NCI-H2107 treated with DMSO at 0.1 percent for 48 hours (cell line): Measurements from ENCODE around the gene IGFALS.
A peak's percentile ranks its signal among the peaks of the same experiment; 100 is the strongest.

Source experiments
- DNase-seq: peaks from one replicate; lab custom pipeline; 2025; ENCODE audit not compliant: unreplicated experiment; lab: John Stamatoyannopoulos, UW

IGFALS gene

GRCh38 chr16:1790611-1791255, 2.8 kb downstream of the IGFALS start:
- no peak for DNase-seq

GRCh38 chr16:1790261-1790610, 3.3 kb downstream of the IGFALS start:
- no peak for DNase-seq

GRCh38 chr16:1789643-1790045, 3.9 kb downstream of the IGFALS start:
- no peak for DNase-seq

DNA sequence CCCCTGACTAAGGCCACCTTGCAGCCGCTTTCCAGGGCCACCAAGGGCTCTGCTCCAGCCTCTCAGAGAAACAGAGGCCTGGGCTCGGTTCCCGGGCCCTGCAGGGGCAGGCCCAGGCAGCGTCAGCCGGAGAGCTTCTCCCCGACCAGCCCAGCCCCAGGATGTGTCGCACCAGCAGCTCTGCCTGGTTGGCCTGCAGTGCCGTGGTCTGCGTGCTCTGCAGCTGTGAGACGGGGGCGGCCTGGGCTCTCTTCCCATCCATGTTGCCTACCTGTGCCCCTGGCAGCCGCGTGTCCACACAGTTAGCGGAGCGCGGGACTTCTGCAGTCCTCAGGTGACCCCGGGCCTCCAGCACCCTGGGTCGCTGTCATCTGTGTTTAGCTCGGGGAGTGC, 4.8 kb downstream of the IGFALS start:
- no peak for DNase-seq

DNA sequence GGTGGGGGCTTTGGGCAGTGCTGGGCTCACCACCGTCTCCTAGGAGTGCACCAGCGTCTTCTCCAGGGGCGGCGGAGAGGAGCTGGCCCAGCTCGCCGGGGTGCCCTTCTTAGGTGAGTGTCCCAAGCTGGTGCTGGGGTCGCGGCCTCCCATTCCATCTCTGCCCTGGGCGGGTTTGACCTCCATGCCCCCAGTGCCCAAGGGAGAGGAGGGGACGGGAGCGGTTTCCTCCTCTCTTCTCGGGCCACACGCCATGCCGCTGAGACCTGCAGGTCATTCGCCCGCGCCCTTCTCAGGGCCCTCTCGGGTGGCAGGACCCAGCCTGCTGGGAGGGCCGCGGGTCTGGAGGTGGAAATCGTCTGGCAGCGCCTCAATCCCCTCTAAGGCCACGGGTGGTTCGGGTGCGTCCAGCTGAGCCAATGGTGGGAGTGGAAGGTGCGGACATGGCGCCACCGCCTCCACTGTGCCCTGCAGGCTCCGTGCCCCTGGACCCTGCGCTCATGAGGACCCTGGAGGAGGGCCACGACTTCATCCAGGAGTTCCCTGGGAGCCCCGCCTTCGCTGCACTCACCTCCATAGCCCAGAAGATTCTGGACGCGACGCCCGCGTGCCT, 5.3 kb downstream of the IGFALS start:
- DNase-seq: no peak

DNA sequence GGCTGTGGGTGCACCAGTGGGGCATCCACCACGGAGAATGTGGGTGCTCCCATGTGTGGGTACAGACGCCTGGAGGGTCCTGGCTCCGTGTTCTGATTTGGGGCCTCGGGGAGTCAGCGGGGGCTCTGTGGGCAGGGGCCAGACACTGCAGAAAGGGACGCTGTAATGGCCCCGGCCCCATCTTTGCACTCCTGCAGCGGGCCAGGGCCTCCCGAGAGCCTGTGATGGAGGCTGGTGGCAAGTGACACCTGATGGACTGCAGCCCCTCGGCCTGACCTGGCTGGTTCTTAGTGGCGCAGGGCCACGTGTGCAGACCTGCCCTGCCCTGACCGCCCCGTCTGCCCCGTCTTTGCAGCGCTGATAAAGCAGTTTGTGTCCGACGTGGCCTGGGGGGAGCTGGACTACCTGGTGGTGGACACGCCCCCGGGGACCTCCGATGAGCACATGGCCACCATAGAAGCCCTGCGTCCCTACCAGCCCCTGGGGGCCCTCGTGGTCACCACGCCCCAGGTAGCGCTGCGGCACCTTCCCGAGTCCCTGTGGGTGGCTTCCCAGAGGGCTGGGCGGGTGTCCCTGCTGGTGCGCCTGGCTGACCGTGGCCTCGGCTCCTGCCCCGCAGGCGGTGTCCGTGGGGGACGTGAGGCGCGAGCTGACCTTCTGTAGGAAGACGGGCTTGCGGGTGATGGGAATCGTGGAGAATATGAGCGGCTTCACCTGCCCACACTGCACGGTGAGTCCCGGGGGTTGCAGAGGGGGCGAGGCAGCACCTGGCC, 6.0 kb downstream of the IGFALS start:
- DNase-seq: no peak

- DNase-seq: no peak
Measured at GRCh38 chr16:1787056-1787321, 6.5 kb downstream of the IGFALS start.

- DNase-seq: no peak
Measured at GRCh38 chr16:1786242-1787055, 7.1 kb downstream of the IGFALS start.

GRCh38 chr16:1785846-1786170, 7.7 kb downstream of the IGFALS start:
- DNase-seq: no peak

DNA sequence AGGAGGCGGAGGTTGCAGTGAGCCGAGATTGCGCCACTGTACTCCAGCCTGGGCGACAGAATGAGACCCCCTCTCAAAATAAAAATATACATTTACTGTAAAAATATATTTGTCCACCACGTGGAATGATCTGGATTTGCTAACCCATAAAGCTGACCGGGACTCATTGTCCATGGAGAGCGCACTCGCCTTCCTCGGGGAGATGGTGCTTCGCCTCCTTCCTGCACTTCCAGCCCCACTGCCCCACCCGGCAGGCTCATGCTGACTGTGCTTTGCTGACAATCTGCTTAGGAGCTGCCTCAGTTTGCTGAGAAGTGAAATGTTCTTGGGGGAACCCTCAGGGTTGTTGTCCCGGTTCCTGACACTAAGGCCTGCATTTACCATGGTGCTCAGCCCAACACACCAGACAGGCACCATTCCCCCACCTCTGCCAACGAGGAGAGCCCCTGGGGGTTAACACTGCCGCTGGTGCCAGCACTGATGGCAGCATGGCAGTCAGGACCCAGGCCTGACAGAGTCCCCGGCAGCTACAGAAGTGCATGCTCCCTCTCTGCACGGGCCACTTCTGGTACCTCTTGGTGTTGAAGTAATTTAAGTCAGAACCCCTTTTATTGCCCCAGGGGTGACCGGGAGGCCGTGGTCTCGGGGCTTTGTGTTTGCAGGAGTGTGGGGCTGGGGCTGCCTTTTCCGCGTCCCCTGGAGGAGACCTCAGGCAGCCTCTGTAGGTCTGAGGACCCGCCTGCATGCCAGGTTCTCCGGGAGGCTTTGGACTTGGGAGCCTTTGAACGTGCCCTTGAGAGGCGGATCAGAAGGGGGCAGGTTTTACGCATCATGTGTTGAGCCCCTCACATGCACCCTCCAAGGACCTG, 8.3 kb downstream of the IGFALS start:
- no peak for DNase-seq

DNA sequence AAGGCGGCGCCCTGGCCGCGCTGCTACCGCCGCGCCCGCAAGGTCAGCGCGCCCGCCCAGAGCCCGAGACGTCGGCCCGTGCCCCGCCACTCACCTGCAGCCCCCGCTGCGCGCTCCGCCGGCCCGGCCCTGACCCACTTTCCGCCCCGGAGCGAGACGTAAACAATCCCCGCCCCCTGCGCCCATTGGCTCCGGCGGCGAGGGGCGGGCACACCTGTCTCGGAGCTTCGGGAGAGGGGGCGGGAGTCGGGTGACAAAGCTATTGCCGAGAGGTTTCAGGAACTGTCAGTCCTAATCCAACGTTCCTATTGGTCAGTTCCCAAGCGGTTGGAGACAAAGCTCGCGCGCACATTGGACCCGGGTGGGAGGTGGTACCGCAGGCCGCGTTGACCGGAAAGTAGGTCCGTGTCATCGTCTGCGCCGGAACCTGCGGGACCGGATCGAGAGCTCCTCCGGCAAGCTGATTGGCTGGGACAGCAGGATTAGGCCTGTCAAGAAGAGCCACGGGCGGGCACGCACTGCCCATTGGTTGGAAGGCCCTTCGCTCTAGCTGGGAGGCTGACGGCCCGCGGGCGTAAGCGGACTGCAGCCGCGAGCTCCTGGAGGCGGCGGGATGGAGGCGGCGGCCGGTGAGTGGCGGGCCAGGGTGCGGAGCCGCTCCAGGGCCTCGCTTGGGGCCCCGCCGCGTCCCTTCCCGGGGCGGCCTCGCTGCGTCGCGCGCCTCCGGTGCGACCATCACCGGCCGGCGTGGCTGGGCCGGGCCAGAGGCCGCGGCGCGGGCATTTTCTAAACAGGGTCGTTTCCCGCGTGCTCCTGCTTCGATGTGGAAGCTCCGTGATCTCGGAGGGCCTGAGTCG, 10.9 kb downstream of the IGFALS start, which contains the start of the genes NUBP2 and SPSB3:
Gene NUBP2 (plus strand): TSS at position 553 of the 857 bp plus-strand sequence. CDS start 61 bp downstream, at position 614.
Gene SPSB3 (minus strand): TSS at position 164 of the 857 bp plus-strand sequence. CDS start 1,088 bp downstream, outside the sequence.
- peak; percentile 99 for DNase-seq

DNA sequence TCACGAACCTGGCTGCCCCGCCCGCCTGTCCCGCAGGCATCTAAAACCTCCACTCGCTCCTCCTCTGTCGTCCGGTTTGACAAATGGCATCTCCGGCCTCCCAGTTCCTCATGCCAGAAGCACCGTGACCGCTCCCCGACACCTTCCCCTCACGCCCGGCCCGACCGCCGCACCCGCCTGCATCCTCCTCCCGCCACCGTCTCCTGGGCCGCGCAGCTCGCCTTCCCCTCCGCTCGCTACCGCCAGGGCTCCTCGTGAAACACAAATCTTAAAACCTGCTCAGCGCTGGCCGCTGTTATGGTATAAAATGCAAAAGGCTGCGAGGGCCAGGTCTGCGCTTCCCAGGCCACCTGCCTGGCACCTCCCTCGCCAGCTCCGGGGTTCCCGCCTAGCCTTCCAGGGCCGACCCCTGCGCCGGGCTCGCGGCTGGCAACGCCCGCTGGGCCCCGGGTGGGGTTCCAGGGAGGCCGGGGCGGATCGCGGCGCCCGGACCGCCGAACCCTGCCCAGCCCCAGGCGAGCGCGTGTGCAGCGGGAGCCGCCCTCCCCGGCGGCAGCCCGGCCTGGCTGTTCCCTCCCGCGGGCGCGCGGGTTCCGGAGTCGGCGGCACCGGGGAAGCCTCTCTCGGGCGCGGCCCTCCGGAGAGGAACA, 11.6 kb downstream of the IGFALS start:
- no peak for DNase-seq

- no peak for DNase-seq
Measured at GRCh38 chr16:1781254-1781653, 12.3 kb downstream of the IGFALS start.

GRCh38 chr16:1780677-1781072, 12.8 kb downstream of the IGFALS start:
- DNase-seq: no peak

GRCh38 chr16:1779741-1780676, 13.5 kb downstream of the IGFALS start:
- DNase-seq: no peak

GRCh38 chr16:1779234-1779701, 14.2 kb downstream of the IGFALS start:
- DNase-seq: no peak

DNA sequence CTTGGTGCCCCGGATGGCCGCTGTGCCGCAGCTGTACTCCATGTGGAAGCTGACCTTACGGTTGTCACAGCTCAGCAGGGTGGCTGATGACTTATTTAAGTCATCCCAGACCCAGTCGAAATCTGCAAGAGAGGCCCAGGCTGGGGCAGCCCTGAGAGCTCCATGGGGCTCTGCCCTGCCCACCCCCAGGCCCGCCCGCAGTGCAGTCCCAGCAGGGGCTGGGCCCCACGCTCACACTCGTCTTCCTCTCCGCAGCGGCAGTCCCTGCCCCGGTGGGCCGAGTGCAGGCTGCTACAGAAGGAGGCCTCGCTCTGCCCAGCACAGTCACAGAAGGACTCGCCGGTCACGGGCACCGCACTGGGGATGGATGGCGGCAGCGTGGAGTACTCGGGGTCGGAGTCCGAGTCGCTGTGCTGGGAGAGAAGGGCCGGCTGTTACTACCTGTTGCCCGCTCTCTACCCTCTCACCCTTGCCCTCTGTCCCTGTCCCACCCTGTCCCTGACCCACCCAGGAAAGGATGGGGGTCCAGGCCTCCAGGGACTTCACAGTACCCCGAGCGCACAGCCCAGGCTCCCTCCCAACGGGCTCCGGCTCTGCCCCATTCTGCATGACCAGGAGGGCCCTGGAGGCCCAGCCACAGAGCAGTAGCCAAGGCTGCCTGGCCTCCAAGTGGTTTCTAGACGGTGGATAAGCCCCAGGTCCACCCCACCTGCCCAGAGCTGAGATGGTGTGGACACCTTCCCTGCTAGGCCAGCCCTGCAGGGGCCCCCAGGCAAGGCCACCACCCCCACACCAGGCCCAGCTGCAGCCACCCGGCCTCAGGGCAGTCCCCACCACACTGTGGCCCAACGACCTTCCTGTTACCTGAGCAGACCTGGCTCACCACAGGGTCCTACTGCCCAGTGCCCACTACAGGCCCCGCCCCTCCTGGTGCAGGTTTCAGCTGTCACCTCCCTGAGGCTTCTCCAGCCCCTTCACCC, 15.0 kb downstream of the IGFALS start:
- no peak for DNase-seq
